Stimulated activated CD4-positive, alpha-beta T cell treated with anti-CD3 and anti-CD28 coated beads, TNF-alpha, amount 100 ng/mL, for 24 hours (primary cell): Measurements from ENCODE around the gene TSHZ3.

Experiments
- DNase-seq, 3 experiments: peaks; one replicate each; pipeline ENCODE4 v3.0.0-alpha.2; 2020; ENCODE audit warnings: low read depth in 3 of 3

Gene TSHZ3

DNA sequence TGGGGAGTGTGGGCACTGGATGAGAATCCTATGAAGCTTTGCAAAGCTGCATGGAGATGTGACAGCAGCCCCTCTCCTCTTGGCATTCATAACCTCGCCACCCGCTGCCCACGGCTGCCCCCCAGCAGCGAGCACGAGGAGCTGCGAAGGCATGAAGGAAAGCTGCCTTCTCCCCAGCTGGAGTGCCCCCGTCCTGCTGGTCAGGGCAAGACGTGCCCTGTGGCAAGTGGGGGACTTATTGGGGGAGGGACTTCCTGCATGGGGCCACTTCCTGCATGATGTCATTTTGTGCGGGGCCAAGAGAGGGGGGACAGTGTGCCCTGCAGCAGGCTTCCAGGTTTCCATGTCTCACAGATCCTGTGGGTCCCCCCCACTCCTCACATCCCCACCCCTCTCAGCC is 85.9 kb downstream of the TSHZ3 start:
- no peak for DNase-seq

DNA sequence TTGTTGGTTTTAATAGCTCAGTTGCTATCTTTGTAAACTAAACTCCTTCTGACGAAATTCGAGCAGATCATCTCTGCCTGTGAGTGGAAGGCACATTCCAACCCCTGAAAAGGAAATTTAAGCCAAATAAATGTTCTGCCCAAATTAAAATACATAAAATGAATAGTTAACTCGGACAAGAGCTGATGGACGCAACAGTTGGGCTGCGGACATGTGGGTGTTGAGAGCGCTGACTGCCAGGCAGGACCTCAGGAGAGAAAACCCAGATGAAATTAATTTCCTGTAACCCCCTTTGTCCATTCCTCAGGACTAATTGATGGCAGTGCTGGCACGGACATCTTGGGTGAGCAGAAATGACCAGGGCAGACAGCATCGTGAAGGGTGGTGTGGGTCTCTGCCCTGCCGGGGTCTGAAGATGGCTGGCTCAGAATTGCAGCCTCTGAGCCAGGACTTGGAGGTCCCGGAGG is 86.5 kb downstream of the TSHZ3 start:
- no peak for DNase-seq

DNA sequence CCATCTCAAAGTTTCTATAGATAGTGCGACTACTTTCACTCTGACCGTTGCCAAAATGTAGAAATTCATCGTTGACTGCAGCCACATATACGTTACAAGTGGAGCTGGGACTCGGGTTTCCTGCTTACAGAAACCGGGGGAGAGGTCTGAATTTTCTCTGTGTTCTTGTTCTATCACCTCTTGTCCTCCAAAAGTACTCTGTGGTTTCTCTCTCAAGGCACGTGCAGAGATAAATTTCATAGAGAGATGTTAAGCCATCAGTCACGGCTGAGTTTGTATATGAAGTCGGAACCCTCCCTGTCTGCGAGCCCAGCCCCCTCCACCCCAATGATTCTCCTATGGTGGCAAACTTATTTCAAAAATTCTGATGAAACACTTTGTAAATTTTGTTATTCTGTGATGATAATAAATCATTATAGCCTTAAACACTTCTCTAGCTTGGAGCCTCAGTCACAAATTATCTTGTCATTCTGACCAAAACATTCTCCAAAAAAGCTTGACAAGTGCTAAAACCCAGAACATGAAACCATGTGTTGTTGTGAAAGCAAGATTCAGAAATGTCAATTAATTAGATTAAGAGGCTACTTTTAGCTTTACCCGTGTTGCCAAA is 87.5 kb downstream of the TSHZ3 start:
- no peak for DNase-seq

DNA sequence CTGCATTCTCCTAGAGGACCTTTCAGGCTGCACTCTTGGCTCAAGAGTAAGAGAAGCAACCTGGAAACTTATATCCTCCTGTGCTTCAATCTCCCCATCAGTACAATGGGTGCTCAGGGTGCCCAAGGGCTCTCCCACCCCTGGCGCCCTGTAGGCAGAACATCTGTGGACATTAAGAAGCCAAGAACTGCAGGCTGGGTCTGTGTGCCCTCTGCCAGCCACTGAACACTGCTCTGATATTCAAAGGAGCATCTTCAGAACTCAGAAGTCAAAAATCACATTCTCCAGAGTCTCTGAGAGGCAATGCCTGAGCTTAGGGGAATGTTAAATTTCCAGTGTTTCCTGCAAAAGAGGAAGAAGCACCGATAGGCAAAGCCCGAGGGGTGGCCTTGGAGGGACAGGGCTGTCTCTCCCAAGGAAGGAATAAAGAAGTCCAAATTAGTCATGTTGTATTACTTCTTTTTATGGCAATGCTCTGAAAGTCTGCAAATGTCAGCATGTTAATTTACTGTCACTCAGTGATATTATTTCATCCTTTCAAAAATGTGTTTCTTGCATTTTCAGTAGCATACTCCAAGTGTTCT is 88.1 kb downstream of the TSHZ3 start:
- no peak for DNase-seq

DNA sequence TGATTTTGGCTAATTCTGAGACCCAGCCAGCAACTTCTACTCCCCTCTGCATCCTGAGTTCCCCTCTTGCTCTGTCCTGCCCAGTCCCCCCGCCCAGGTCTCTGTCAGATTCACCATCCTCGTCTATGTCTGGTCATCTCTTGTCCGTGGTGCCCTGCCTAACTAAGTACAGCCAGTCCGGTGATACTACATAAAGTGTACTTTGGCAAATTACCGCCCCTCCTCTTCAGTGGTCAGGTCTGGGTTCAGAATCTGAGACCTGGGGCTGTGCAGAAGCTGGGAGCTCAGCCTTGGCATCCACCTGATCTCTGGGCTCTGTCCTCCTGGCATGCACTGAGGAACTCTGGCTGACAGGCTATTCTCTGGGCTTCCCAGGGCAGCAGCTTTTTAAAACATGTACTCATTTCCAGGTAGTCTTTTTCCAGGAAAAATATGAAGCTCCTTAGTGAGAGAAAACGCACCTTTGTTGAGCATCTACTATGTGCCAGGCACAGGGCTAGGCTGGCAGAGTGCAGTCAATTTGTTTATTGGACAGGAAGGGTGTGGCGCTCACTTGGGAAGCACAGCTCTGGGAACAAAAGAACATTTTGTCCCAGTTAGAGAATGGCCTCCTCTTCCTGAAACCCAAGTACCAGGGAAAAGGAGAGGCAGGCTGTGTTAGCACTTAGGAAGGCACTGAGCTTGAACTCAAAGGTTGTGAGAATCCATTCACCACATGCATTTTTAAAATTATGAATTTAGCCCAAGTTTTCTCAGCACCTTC is 88.9 kb downstream of the TSHZ3 start:
- DNase-seq = no peak

DNA sequence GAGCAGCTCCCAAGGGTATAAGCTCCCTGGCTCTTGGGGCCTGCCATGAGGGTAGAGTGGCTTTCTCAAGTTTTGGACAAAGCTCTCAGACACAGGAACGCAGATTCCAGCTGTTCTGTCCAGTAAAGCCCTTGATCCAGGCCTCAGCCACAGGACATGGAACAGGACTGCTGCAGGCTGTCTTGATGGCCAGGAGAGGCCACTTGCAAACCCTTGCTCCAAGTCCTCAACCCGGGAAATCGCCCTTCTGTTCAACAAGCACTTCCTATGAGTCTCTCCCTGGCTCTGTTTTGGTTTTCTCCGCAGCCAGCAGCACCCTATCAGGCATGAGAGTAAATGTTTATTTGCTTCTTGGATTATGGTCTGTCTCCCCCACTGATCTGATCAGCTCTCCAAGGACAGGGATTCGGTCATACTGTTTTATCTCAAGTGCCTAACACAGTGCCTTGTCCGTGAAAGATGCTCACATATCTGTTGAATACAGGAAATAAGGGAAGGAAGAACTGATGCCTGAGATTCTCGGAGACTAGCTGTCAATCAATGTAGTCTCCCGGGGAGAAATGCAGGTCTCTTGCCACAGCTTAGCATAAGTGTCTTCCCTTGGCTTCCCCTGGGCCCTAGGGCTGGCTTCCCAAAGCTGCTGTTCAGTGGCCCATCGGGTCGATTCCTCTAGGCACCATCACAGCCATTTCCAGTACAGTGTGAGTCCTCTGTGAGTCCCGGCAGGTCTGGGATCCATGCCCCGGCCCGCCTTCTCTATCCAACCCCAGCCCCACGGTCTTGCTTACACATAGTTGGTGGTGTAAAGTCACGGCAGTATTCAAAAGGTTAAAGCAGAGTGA is 90.8 kb downstream of the TSHZ3 start:
- no peak for DNase-seq

DNA sequence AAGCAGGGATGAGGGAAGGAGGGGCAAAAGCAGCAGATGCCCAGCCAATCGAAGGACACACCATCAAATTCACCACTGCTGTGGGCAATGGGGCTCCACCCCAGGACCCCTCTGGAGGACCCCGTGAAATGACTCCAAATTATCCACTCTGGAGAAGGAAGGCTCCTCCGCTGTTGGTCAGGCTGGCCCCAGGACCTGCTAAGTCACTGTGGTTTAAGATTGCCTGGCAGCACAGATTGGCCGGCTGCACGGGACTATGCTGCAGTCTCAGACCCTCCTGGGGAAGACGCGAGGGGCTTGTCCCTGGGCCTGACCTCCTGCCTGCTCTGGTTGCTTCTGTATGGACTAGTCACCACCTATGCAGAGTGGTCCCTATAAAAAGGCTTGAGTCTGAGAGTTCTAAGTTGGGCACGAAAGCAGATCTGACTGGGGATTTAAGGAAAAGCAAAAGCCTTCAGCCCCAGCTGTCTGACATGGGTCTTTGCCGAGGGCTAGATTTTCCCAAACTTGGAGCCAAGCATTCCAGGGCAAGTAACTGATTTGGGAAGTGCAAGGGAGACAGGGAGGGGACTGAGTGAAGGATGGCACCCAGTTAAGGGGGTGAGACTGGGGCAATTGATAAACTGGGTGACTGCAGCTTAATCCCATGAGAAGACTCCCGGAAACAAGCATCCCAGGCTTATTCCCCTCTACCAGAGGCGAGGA is 91.7 kb downstream of the TSHZ3 start:
- no peak for DNase-seq

DNA sequence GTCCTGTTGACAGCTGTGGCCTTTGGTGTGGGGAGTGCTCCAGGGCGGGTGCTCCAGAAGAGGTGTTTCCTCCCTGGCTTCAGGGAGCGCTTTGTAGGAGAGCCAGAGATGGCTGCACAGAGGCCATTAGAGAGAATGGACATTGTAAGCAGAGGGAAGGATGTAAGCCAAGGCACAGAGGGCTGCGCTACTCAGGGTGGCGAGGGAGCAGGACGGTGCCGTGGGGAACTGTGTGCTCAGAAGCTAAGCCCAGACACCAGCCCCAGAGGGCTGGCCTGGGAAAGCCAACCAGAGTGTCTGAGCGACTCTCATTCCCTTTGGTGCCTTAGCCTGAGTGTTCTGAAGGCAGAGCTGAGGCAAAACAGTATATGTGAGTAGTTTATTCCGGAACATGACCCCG is 92.2 kb downstream of the TSHZ3 start:
- DNase-seq = no peak

DNA sequence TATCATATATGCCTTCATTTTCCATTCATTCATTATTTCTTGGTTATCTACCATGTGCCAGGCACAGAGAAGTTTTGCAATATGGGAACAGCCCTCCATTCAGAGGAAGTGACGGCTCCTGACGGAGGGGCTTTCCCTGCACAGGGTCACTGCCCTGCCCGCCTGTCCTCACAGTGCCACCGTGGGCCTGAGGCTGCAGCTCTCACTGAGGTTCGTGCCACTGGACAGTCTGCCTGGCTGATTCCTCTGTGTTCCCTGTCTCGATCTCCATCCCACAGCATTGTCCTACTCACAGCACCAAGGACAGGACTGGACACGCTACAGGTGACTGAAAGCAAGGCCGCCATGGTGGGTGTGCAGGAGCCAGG is 92.7 kb downstream of the TSHZ3 start:
- no peak for DNase-seq

DNA sequence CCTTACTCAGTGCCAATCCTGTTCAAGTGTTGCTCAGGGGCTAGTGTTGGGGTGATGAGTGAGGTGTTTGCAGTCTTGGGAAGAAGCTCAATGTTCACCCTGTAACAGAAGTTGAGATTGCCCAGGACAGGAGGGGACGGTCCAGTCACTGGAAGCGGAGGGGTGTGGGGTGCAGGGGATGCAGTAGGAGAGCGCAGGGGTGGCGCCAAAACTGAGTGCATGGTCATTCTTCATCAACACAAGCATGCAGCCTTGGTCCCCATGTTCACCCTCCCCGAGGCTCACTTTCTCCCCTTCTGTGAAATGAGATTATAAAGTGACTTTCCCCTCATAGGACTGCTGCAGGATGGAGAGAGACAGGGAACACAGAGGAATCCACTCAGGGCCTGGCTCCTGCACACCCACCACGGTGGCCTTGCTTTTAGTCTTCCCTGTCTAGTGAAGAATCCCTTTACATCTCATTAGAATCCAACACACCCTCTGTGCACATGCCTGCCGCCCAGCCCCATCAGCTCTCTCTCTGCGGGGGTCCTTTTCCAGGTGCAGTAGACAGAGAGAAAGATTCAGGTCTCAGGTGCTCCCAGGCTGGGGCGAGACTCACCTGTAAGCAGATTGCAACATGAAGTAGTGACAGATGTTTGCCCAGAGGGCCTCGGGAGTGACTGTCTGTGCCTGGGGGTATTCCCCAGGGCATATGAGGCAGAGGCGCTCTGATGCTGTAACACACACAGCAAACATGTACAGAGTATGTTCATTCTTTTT is 93.2 kb downstream of the TSHZ3 start:
- DNase-seq = no peak

DNA sequence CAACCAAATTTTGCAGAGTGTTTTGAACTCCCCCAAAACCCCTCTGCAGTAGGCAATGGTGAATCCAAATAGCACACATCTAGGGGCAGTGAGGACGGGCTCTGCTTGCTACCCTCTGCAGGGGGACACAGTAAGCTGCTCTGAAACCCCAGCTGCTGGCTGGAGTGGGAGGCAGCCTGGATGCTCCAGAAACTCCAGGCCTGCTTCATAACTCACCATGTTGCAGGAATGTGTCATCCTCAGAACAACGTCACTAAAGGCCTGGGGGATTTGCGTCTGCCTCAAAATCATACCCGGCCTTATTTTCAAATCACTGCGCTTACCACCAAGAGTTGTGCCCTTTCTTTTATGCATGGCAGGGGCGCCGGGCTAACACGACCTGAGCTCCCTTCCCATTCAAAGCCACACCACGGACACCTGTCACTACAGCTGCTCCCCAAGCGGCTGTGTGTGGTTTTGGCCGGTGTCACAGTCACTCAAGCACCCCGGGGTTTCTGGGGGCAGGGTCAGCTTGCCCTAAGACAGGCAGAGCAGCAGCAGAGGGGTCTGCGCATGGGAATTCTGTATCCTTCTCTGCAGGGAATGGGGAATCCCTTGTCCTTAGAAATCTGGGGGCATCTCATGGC is 93.9 kb downstream of the TSHZ3 start:
- no peak for DNase-seq

DNA sequence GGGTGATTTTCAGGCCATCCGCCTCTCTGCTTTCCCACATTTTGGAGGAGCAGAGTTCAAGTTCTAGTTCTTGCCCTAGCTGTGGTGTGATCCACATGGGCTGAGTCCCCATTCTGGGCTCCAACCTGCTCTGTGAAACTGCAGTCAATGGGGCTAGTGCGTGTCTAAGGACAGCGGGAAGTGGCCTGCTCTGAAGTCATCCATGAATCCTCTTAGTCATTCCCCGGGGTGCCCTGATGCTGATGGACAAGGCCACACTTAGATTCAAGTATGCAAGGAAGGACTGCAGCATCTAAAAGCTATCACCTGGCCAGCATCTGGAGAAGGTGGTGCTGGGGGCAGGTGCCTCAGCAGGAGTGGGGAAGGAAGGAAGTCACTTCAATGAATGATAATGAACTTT is 94.6 kb downstream of the TSHZ3 start:
- DNase-seq = no peak

DNA sequence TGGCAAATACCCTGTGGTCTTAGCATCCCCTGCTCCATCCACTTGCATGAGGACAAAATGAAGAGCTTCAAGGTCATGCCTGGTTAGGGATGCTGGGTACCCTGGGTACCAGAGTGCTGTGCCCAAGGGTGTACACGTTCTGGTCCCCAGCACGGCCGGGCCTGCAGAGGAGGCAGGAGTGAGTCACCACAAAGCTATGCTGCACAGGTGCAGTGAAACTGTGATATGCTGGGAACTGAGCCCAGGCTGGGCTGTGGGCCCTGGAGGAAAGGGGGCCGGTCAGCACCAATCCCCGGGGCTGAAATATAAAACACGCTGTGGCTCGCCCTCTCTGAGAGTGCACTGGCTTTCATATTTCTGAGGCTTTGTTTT is 95.1 kb downstream of the TSHZ3 start:
- no peak for DNase-seq

DNA sequence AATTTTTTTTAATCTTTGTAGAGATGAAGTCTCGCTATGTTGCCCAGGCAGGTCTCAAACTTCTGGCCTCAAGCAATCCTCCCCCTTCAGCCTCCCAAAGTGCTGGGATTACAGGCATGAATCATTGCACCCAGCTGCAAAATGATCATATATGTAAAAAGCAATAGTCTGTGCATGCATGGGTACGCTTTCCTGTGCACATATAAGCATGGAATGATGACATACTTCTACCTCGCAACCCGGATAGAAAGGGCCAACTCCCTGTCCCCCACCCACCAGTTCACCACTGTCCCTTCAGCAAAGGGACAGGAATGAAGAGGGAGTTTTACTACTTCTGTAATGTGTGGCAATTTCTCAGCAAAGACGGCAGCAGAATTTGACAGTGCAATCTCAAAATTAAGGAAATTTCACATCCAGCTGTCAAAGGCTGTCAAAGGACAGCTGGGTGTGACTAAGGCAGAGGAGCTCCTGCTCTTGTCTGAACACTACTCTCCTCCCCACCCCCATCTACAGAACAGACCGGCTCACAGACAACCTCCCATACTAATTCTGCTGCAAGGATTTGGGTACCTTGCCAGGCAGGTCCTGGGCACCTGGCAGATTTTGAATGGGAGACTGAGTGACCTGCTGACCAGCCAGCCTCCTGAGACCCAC is 95.6 kb downstream of the TSHZ3 start:
- no peak for DNase-seq

DNA sequence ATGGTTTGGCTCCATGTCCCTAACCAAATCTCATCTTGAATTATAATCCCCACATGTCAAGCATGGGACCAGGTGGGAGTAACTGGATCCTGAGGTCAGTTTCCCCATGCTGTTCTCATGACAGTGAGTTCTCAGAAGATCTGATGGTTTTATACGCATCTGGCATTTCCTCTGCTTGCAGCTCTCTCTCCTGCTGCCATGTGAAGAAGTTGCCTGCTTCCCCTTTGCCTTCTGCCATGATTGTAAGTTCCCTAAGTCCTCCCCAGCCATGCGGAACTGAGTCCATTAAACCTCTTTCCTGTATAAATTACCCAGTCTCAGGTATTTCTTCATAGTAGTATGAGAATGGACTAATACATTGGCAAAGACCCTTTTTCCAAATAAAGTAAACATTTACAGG is 96.8 kb downstream of the TSHZ3 start:
- DNase-seq = no peak

DNA sequence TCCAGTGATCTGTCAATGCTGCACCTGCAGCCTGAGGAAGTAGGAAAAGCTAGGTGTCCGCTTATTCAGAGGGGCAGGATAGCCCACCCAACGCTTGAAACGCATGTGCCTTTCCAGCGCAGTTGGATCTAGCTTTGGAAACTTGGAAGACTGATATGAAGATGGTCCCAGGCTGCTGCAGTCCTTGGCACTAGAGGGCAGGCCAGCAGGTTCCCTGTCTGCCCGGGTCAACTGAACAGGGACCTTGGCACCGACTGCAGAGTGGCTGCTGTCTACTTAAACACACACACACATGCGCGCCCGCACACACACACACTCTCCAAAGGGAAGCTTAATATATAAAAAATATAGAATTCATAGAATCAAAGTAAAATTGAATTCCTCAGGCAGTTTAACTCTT is 100.0 kb downstream of the TSHZ3 start:
- DNase-seq = no peak

DNA sequence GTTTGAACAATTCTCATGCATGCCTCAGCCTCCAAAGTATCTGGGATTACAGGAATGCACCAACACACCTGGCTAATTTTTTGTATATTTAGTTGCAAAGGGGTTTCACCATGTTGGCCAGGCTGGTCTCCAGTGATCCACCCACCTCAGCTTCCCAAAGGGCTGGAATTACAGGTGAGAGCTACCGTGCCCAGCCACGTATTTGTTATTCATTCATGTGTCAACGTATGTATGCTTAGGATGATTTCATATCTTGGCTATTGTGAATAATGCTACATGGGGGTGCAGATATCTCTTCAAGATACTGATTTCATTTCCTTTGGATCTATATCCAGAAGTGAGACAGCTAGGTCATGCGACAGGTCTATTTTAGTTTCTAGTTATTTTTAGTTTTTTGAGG is 113.4 kb downstream of the TSHZ3 start:
- no peak for DNase-seq

DNA sequence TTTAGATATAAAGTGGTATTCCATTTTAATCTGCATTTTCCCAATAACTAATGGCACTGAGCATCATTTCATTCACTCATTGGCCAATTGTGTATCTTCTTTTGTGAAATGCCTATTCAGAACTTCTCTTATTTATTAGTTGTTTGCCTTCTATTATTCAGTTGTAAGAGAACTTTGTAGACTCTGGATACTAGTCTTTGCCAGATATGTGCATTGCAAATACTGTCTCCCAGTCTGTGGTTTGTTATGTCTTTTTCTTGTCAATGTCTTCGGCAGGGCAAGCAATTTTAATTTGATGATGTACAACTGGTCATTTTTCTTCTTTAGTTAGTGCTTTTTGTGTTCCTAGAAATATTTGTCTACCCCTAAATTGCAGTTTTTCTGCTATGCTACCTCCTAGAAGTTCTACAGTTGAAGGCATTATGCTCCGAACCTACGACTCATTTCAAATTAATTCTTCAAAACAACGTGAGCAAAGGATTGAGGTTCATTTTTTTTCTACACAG is 115.9 kb downstream of the TSHZ3 start:
- no peak for DNase-seq

DNA sequence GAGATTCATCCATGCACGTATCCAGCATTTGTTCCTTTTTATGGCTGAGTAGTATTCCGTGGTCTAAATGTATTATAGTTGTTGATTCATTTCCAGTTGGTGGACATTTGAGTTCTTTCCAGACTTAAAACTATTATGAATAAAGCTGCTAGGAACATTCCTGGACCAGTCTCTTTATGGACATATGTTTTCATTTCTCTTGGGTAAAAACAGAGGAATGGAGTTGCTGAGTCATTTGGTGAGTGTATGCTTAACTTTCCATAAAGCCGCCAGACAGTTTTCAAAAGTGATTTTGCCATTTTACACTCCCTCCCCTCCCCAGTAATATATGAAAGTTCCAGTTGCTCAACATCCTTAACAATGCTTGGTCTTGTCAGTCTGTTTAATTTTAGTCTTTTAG is 116.4 kb downstream of the TSHZ3 start:
- no peak for DNase-seq

DNA sequence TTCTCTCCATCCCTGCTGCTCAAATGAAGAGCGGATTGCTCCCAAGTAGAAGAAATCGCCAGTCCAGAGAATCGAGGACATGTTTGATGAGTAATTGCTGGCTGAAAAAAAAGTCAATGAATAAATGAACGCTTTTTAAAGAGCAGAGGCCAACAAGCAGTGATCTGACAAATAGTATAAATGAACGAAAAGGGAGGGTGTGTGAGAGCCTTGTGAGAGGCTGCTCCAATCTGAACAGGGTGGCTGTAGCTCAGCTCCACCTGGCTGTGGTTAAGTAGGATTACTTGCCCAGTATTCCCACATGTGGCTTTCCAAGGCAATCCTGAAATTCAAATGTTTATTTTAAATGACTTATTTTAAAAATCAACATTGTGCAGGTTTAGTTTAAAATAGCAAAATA is 117.1 kb downstream of the TSHZ3 start:
- no peak for DNase-seq
